Nephron (organoid): ENCODE results near the gene GDAP1L1.

Experiments used
- H3K27ac Mint-ChIP-seq, 3 experiments: 2 replicates each; pipeline ENCODE4 v1.8.0; 2020; ENCODE audit warnings: mixed read lengths in 3 of 3, mild to moderate bottlenecking in 2 of 3, moderate library complexity in 1 of 3
- H3K27me3 Mint-ChIP-seq: 2 replicates; pipeline ENCODE4 v1.8.0; 2021; ENCODE audit warnings: low read depth, mild to moderate bottlenecking, moderate library complexity, mixed read lengths
- H3K36me3 Mint-ChIP-seq: 2 replicates; pipeline ENCODE4 v1.8.0; 2020; ENCODE audit warnings: low read depth, mixed read lengths
- H3K4me1 Mint-ChIP-seq: 2 replicates; pipeline ENCODE4 v1.8.0; 2020; ENCODE audit warnings: mixed read lengths
- H3K4me3 Mint-ChIP-seq, 3 experiments: 2 replicates each; pipeline ENCODE4 v1.8.0; 2020; ENCODE audit warnings: mild to moderate bottlenecking in 3 of 3, mixed read lengths in 3 of 3, moderate library complexity in 2 of 3
- H3K9me3 Mint-ChIP-seq: 2 replicates; pipeline ENCODE4 v1.8.0; 2020; ENCODE audit warnings: mixed read lengths
- TF ChIP-seq, protein P1 (sequence below), 3 experiments: fragments of 200-600 bp; sonication (generic); IDR thresholded peaks; one replicate each; pipeline ENCODE4 v1.5.0; 2021; ENCODE audit warnings: antibody characterized with exemption in 3 of 3; ENCODE audit not compliant: unreplicated experiment in 3 of 3

GDAP1L1 gene

DNA sequence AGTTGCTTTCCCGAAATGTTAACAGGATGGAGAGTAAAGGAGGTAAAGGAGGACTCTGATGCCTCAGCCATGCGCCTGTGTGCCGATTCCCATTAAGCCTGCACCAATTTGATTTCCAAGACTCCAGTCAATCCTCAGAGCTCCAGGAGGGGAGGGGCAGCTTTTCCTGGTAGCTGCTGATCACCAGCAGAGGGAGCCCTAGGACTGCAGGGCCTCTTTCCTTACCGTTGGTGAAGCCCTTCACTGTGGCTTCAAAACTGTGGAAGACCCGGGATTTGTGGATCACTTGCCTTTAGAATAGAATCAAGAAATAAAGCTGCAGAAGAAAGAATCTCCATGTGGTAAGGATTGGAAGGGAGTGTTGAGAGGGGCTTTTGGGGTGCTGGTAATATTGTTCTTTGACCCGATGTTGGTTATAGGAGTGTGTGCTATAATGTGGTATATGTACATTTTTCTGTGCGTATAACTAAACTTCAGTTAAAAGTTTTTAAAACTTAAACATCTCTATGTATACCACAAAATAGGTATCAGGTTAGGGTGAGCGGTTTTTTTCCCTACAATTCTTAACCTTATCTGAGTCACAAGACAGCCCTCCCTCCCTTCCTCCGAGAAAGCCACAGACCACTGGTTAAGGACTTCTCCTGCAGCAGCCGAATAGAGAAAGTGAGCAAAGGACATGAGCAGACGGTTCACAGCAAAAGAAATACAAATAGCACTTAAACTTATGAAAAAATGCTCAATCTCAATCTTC lies 29.6 kb upstream of the GDAP1L1 start:
- H3K9me3 Mint-ChIP-seq, result no peaks in the 10 kb centered on the region
- H3K4me1 Mint-ChIP-seq, result peaks cover 13% of the 10 kb centered on the region
- peak overlapping the region; percentile 2 to 43 (median 14) for H3K27ac Mint-ChIP-seq

DNA sequence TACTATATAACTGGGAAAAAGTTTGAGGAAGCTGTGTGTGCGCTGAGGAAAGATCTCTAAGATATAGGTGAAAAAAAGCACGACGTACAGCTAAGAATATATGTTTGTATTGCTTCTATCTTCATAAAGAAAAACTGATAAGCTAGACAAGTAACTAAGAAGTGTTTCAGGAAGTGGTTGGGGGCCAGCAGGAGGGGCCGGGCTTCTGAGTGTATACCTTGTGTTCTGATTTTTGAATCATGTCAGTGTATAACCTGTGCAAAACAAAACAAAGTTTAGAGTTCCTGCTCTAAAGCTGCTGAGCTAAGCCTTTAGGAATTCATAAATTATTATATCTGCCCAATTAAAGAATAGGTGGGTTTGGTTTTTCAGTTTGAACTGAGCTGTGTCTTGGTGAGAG lies 28.7 kb upstream of the GDAP1L1 start:
- H3K27me3 Mint-ChIP-seq, result no peaks in the 10 kb centered on the region
- peaks cover 13% of the 10 kb centered on the region for H3K4me1 Mint-ChIP-seq
- H3K36me3 Mint-ChIP-seq, result peaks cover 4% of the 10 kb centered on the region
- TF ChIP-seq, protein P1, sequence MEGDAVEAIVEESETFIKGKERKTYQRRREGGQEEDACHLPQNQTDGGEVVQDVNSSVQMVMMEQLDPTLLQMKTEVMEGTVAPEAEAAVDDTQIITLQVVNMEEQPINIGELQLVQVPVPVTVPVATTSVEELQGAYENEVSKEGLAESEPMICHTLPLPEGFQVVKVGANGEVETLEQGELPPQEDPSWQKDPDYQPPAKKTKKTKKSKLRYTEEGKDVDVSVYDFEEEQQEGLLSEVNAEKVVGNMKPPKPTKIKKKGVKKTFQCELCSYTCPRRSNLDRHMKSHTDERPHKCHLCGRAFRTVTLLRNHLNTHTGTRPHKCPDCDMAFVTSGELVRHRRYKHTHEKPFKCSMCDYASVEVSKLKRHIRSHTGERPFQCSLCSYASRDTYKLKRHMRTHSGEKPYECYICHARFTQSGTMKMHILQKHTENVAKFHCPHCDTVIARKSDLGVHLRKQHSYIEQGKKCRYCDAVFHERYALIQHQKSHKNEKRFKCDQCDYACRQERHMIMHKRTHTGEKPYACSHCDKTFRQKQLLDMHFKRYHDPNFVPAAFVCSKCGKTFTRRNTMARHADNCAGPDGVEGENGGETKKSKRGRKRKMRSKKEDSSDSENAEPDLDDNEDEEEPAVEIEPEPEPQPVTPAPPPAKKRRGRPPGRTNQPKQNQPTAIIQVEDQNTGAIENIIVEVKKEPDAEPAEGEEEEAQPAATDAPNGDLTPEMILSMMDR (IDR thresholded peaks at IDR 0.05; ENCODE audit: unreplicated experiment in 3 of 3), result no peak
- no peak overlapping the region for H3K27ac Mint-ChIP-seq
- H3K4me3 Mint-ChIP-seq, result no peak overlapping the region
- no peaks in the 10 kb centered on the region for H3K9me3 Mint-ChIP-seq

More for the DNA sequence above, 29.6 kb upstream of the GDAP1L1 start:
- TF ChIP-seq, protein P1 (IDR thresholded peaks at IDR 0.05; ENCODE audit: unreplicated experiment in 3 of 3), result peak; percentile 71 to 81 (median 74)
- H3K27me3 Mint-ChIP-seq, result no peaks in the 10 kb centered on the region
- peak overlapping the region in 1 of 3 experiments; percentile 26 for H3K4me3 Mint-ChIP-seq
- peaks cover 4% of the 10 kb centered on the region for H3K36me3 Mint-ChIP-seq

DNA sequence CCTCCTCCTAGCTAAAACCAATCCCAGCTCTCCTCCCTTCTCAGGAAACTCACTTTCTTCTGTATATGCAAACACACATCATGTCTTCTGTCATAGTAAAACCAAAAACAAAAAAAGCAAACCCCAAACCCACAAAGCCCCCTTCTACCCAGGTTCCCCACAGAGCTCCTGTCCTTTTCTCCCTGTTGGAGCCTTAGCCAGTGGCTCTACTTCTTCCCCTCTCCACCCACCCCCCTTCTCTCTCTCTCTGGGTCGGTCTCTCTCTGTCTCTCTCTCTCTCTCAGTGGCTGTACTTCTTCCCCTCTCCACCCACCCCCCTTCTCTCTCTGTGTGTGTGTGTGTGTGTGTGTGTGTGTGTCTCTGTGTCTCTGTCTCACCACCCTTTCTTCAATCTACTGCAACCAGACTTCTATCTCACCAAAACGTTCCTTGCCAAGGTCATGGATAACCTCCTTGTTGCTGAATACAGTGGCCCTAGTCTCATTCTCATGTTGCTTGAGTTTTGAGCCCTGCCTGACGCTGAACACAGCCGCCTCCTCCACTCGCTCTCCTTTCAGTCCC lies 27.9 kb upstream of the GDAP1L1 start:
- Mint-ChIP-seq H3K4me1 (peaks cover 13% of the 10 kb centered on the region), H3K27ac (peak overlapping the region in 1 of 3 experiments; percentile 25), H3K4me3 (no peak overlapping the region), H3K27me3 (no peaks in the 10 kb centered on the region), H3K9me3 (no peaks in the 10 kb centered on the region), H3K36me3 (peaks cover 4% of the 10 kb centered on the region)
- TF ChIP-seq, protein P1 (IDR thresholded peaks at IDR 0.05; ENCODE audit: unreplicated experiment in 3 of 3), result no peak

DNA sequence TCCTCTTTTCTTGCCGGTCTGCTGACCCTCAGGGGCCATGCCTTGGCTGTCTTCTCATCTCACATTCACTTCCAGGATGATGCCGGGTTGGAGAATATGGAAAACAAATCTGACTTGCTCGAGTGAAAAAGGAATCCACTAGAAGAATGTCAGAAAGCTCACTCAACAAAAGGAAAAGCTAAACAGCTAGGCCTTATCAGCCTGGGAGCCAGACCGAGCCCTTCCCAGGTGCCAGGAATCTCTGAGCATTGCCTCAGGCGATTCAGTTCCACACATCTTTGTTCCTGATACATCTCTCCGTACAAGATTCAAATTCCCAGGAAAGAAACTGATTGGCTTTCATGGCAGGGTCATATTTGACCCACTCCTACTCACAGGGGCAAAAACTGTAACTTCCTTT lies 27.3 kb upstream of the GDAP1L1 start:
- TF ChIP-seq, protein P1 (IDR thresholded peaks at IDR 0.05; ENCODE audit: unreplicated experiment in 3 of 3), result no peak
- peaks cover 4% of the 10 kb centered on the region for H3K36me3 Mint-ChIP-seq
- no peaks in the 10 kb centered on the region for H3K9me3 Mint-ChIP-seq
- peak overlapping the region in 1 of 3 experiments; percentile 25 for H3K27ac Mint-ChIP-seq
- H3K4me3 Mint-ChIP-seq, result no peak overlapping the region
- peaks cover 13% of the 10 kb centered on the region for H3K4me1 Mint-ChIP-seq
- no peaks in the 10 kb centered on the region for H3K27me3 Mint-ChIP-seq

DNA sequence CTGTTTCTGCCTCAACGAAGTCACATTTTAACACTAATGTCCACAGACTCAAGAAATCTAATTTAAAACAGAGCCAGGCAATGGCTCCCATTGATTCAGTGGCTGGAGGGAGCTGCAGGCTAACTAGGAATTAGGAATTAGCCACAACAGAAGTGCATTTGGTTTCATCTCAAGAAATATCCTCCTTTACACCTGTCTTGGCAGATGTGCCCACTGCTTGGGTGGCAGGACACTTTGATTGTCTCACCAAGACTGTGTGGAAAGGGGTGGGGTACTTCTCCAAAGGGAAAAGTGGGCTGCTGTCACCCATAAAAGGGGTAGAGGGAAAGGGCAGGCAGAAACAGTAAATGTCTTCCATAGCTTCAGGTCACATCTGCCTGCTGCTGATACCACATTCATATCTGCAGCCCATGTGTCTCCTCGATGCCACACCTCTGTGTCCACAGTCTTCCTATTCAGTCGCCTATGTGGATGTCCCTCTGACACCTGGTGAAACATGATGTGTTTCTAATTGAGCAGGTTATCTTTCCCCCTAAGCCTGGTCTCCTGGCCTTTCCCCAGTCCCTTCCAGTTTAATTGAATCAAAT lies 25.6 kb upstream of the GDAP1L1 start:
- H3K4me1 Mint-ChIP-seq, result peaks cover 9% of the 10 kb centered on the region
- TF ChIP-seq, protein P1 (IDR thresholded peaks at IDR 0.05; ENCODE audit: unreplicated experiment in 3 of 3), result no peak
- no peak overlapping the region for H3K27ac Mint-ChIP-seq

More for the DNA sequence above, 25.6 kb upstream of the GDAP1L1 start:
- H3K36me3 Mint-ChIP-seq, result no peaks in the 10 kb centered on the region
- no peaks in the 10 kb centered on the region for H3K27me3 Mint-ChIP-seq
- H3K4me3 Mint-ChIP-seq, result no peak overlapping the region
- H3K9me3 Mint-ChIP-seq, result no peaks in the 10 kb centered on the region
